ENCODE measurements around the gene CDCP2.
"Not testable (repeated sequence)": the region's sequence is repeated elsewhere in the genome, so short reads cannot be mapped to it uniquely, and the experiment has no call there.

Gene CDCP2

GRCh38 chr1:54117815-54118563, 34.8 kb downstream of the CDCP2 start:
- no peak for DNase-seq (ENCODE audit: low read depth in 2 of 2, low spot score in 1 of 2)

GRCh38 chr1:54115520-54115919, 37.3 kb downstream of the CDCP2 start:
- no peak for DNase-seq (ENCODE audit: low read depth in 2 of 2, low spot score in 1 of 2)

GRCh38 chr1:54114955-54115354, 37.8 kb downstream of the CDCP2 start:
- no peak for DNase-seq (ENCODE audit: low read depth in 2 of 2, low spot score in 1 of 2)

DNA sequence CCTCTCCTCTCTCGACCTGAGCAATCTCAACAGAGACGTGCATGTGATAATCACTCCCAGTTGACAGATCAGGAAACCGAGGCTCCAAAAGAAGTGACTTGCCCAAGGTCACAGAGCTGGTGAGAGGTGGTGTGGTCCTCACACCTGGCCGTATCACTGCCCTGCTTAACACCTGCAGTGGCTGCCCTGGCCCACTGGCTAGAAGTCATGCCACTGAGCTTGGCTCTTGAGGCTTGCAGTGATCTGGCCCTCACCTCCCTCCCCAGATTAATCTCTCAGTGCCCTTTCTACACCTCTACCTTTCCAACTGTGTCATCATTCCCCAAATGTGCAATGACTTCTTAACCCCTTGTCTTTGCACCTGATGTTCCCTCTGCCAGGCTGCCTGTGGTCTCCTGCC, 38.8 kb downstream of the CDCP2 start:
- no peak for DNase-seq (ENCODE audit: low read depth in 2 of 2, low spot score in 1 of 2)

DNA sequence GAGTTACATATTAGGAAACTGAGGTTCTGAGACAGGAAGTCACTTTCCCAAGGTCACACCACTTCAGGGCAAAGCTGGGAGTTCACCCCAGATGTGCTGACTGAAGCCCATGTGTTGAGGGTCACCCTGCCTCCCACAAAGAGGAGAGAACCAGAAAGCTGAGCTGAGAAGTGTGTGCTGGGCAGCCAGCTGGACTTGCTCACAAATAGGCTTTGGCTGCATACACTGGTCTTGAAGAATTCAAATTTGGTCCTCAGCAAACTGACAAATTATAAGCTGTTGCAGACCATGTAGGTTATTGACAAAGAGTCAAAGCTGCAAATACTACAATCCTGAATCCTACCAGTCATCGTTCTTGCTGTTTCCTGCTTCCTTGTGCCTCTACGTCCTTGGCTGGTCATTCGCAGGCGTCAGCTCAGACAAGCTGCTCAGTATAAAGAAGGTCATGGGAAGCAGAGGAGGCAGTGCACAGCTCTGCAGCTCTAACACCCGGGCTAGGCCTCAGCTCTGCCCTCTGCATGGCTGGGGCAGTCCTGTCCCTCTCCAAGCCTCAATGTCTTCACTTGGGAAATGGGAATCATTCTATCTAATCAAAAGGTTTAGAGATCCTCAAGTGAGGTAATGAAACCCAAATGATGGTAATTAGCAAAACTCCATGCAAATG, 40.0 kb downstream of the CDCP2 start:
- DNase-seq (ENCODE audit: low read depth in 2 of 2, low spot score in 1 of 2): no peak

- DNase-seq (ENCODE audit: low read depth in 2 of 2, low spot score in 1 of 2): no peak
Observed at GRCh38 chr1:54112027-54112426, 40.8 kb downstream of the CDCP2 start.

DNA sequence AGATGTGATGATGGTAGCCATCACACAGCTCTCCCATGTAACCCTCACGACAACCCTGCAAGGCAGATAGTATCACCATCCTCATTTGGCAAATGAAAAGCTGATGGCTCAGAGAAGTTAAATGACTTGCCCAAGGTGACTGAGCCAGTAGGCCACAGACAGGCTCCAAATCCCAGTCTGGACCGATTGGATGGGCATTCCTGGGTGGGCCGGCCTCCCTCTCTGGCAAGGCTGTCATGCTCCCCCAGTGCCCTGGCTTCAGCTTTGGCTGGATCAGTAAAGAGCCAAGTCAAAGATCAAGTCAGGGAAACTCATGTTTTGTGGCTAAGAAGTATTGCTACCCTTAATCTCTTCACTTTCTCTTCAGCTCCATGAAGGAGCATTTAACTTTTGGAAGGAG, 41.2 kb downstream of the CDCP2 start:
- DNase-seq (ENCODE audit: low read depth in 2 of 2, low spot score in 1 of 2): no peak

- DNase-seq (ENCODE audit: low read depth in 2 of 2, low spot score in 1 of 2): no peak
Observed at GRCh38 chr1:54110996-54111395, 41.8 kb downstream of the CDCP2 start.

DNA sequence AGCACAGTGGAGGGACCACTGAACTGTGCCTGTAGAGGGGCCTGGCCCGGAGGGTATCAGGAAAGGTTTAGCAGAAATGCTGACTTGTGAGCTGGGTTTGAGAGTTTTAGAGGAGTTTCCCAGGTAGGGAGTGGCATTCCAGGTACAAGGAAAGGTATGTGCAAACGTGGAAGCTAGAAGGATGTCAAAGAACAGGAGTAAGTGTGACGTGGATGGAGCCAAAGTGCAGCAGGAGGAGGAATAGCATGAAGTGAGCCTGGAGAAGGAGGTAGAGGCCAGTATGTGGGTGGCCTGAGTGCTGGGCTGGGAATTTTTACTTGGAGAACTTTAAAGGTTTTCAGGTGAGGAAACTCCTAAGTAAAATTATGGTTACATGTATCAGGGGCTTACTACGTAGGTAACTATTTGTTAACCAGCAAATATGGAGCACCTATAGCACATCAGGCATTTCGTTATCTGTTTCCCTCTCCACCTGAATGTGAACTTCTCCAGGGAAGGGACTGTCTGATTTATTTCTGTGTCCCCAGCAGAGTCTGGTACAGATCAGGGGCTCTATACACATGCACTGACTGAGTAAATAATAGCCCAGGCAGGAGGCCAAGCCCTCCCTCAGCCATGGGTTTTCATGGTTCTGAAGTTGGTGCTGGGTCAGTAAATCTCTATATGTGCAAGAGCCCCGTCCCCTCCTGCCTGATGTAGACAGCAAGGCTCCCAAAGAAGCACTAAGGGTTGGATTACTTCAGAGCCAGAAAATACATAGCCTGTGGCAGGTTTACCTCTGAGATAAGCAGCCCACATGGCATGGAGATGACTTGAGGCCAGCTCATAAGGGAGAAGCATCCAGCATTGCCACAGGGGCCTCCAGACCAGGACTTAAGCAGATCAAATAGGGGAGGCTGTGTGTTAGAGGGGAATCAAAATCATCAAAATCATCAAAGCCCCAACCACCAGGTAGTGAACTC, 43.4 kb downstream of the CDCP2 start:
- DNase-seq (ENCODE audit: low read depth in 2 of 2, low spot score in 1 of 2): no peak

DNA sequence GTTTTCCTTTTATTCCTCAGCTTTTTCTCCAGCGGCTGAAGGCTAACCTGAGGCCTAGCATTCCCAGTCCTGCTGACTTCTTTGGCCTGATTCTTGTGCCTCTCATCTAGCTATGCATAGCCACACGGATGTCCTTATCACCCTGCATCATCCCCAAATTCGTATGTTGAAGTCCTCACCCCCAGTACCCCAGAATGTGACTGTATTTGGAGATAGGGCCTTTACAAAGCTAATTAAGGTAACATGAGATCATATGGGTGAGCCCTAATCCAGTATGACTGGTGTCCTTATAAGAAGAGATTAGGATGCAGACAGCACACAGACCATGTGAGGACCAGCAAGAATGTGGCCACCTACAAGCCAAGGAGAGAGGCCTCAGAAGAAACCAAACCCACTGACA, 44.6 kb downstream of the CDCP2 start:
- DNase-seq (ENCODE audit: low read depth in 2 of 2, low spot score in 1 of 2): no peak

- no peak for DNase-seq (ENCODE audit: low read depth in 2 of 2, low spot score in 1 of 2)
Observed at GRCh38 chr1:54107131-54107530, 45.7 kb downstream of the CDCP2 start.

- DNase-seq (ENCODE audit: low read depth in 2 of 2, low spot score in 1 of 2): no peak
Observed at GRCh38 chr1:54105736-54106269, 47.0 kb downstream of the CDCP2 start.

- no peak for DNase-seq (ENCODE audit: low read depth in 2 of 2, low spot score in 1 of 2)
Observed at GRCh38 chr1:54105080-54105479, 47.7 kb downstream of the CDCP2 start.

DNA sequence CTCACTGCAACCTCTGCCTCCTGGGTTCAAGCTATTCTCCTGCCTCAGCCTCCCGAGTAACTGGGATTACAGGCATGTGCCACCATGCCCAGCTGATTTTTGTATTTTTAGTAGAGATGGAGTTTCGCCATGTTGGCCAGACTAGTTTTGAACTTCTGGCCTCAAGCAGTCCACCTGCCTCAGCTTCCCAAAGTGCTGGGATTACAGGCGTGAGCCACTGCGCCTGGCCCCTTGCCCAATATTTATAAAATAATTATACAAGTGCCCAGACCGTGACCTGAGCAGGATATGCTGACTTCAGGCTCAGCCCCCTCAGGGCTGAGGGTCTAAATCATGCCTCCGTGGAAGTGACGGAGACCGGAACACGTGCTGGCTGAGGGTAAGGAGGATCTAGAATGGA, 48.2 kb downstream of the CDCP2 start:
- DNase-seq (ENCODE audit: low read depth in 2 of 2, low spot score in 1 of 2): not testable (repeated sequence)

GRCh38 chr1:54103414-54103813, 49.4 kb downstream of the CDCP2 start:
- no peak for DNase-seq (ENCODE audit: low read depth in 2 of 2, low spot score in 1 of 2)

- no peak for DNase-seq (ENCODE audit: low read depth in 2 of 2, low spot score in 1 of 2)
Observed at GRCh38 chr1:54100500-54100899, 52.3 kb downstream of the CDCP2 start.

DNA sequence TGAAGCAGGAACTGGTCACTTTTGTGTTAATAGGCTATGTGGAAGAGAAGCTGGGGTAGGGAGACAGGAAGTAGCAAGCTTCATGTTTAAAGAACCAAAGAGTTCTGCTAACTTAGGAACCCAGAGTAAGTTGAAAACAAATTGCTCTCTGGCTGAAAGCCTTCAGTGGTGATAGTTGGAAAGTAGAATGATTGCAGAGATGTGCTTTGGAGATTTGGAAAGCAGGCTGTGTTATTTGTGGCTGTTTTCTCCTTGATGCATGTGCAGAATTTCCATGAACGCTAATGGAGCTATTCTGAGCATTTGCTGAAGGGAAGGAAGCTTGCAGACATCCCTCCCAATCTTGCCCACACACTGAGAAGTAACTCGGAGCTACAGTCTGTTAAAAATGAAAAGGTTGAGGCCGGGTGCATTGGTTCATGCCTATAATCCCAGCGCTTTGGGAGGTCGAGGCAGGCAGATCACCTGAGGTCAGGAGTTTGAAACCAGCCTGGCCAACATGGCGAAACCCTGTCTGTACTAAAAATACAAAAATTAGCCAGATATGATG, 53.7 kb downstream of the CDCP2 start:
- no peak for DNase-seq (ENCODE audit: low read depth in 2 of 2, low spot score in 1 of 2)

DNA sequence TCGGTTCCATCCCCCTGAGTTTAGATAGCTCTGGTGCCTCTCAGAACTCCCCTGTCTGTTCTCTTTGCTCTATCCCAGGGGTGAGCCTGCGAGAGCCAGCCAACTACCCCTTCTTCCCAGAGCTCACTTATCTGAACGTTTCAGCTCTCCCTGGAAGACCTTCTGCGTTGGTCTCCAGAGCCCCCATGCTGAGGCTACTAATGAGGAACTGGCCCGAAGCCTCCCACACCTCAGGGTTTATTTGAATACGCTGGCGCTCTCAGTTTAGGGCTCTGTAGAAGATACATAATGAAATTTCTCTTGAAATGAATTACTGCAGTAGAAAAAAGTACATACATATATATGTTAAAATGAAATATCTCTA, 55.9 kb downstream of the CDCP2 start:
- DNase-seq (ENCODE audit: low read depth in 2 of 2, low spot score in 1 of 2): no peak

GRCh38 chr1:54096227-54096876, 56.4 kb downstream of the CDCP2 start:
- DNase-seq (ENCODE audit: low read depth in 2 of 2, low spot score in 1 of 2): no peak

DNA sequence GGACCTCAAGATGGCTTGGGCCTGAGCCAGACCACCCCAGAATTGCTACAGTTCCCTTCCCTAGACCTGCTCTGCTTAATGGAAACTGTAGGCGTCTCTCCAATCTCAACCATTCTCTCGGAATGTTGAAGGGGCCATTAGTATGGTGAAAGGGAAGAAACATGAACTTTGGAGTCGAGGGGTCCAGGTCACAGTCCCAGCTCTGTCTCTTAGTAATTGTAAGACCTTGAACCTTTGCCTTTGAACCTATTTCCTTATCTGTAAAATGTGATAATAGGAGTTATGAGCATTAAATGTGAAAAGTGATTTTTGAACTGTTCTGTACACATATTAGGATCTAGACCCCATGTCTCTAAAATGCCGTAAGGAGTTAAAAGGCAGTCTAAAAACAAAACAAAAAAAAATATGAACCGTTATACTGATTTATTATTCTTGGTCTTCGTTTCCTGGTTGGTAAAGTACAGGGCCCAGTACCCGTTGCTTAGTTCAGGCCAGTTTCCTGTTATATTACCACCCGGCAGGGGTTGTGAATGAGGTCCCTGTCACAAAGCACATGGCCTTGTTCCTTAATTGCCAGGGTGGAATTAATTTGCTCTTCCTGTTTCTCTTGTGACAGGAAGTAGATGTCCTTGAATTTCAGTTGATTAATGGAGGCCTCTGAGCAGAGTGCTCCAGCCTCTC, 57.1 kb downstream of the CDCP2 start:
- DNase-seq (ENCODE audit: low read depth in 2 of 2, low spot score in 1 of 2): no peak

Data from stimulated activated CD8-positive, alpha-beta memory T cell treated with anti-CD3 and anti-CD28 coated beads, Interleukin-4, amount 100 ng/mL, for 1 hour (primary cell).